ENCODE measurements around the gene KCNMB2. TPM values are rescaled to one million over a fixed set of nuclear protein-coding genes. Genes with fewer than 3 reads are reported as not detected.

KCNMB2 gene
- total RNA-seq, 1 donor from 2014 or later, result not detected

- H3K9me3 Mint-ChIP-seq (ENCODE audit: unreplicated experiment), result peaks cover 3% of the 10 kb centered on the region
- H3K4me1 Mint-ChIP-seq (ENCODE audit: unreplicated experiment), result peaks cover 2% of the 10 kb centered on the region
- H3K27me3 Mint-ChIP-seq (ENCODE audit: unreplicated experiment), result peaks cover 3% of the 10 kb centered on the region
- no peak for TF ChIP-seq CTCF (IDR thresholded peaks at IDR 0.05)
- DNase-seq (ENCODE audit: extremely low spot score, unreplicated experiment), result no peak
- no peaks in the 10 kb centered on the region for H3K36me3 Mint-ChIP-seq (ENCODE audit: unreplicated experiment)
- no peak overlapping the region for H3K27ac Mint-ChIP-seq (ENCODE audit: unreplicated experiment)
- no peak overlapping the region for H3K4me3 Mint-ChIP-seq (ENCODE audit: unreplicated experiment)
Measured at GRCh38 chr3:178658694-178659325, 122.6 kb downstream of the KCNMB2 start.

- H3K4me3 Mint-ChIP-seq (ENCODE audit: unreplicated experiment), result no peak overlapping the region
- H3K4me1 Mint-ChIP-seq (ENCODE audit: unreplicated experiment), result peaks cover 2% of the 10 kb centered on the region
Measured at GRCh38 chr3:178663201-178663934, 127.1 kb downstream of the KCNMB2 start.

GRCh38 chr3:178665747-178666146 is 129.5 kb downstream of the KCNMB2 start:
- Mint-ChIP-seq H3K36me3 (ENCODE audit: unreplicated experiment) (no peaks in the 10 kb centered on the region), H3K4me3 (ENCODE audit: unreplicated experiment) (no peak overlapping the region), H3K27me3 (ENCODE audit: unreplicated experiment) (peaks cover 8% of the 10 kb centered on the region), H3K9me3 (ENCODE audit: unreplicated experiment) (no peaks in the 10 kb centered on the region), H3K27ac (ENCODE audit: unreplicated experiment) (no peak overlapping the region), H3K4me1 (ENCODE audit: unreplicated experiment) (peaks cover 7% of the 10 kb centered on the region)
- no peak for TF ChIP-seq CTCF (IDR thresholded peaks at IDR 0.05)
- DNase-seq (ENCODE audit: extremely low spot score, unreplicated experiment), result no peak

More at GRCh38 chr3:178663201-178663934, 127.1 kb downstream of the KCNMB2 start:
- peaks cover 8% of the 10 kb centered on the region for H3K27me3 Mint-ChIP-seq (ENCODE audit: unreplicated experiment)
- H3K9me3 Mint-ChIP-seq (ENCODE audit: unreplicated experiment), result peaks cover 3% of the 10 kb centered on the region
- DNase-seq (ENCODE audit: extremely low spot score, unreplicated experiment), result no peak
- no peak for TF ChIP-seq CTCF (IDR thresholded peaks at IDR 0.05)
- no peak overlapping the region for H3K27ac Mint-ChIP-seq (ENCODE audit: unreplicated experiment)
- H3K36me3 Mint-ChIP-seq (ENCODE audit: unreplicated experiment), result no peaks in the 10 kb centered on the region

GRCh38 chr3:178669022-178669601 is 132.9 kb downstream of the KCNMB2 start:
- H3K4me1 Mint-ChIP-seq (ENCODE audit: unreplicated experiment), result peaks cover 5% of the 10 kb centered on the region
- DNase-seq (ENCODE audit: extremely low spot score, unreplicated experiment), result no peak
- H3K9me3 Mint-ChIP-seq (ENCODE audit: unreplicated experiment), result no peaks in the 10 kb centered on the region
- H3K4me3 Mint-ChIP-seq (ENCODE audit: unreplicated experiment), result no peak overlapping the region
- H3K27me3 Mint-ChIP-seq (ENCODE audit: unreplicated experiment), result peaks cover 5% of the 10 kb centered on the region
- no peaks in the 10 kb centered on the region for H3K36me3 Mint-ChIP-seq (ENCODE audit: unreplicated experiment)
- TF ChIP-seq CTCF (IDR thresholded peaks at IDR 0.05), result no peak
- no peak overlapping the region for H3K27ac Mint-ChIP-seq (ENCODE audit: unreplicated experiment)

- Mint-ChIP-seq H3K4me1 (ENCODE audit: unreplicated experiment) (peaks cover 5% of the 10 kb centered on the region), H3K27me3 (ENCODE audit: unreplicated experiment) (peaks cover 2% of the 10 kb centered on the region), H3K4me3 (ENCODE audit: unreplicated experiment) (no peak overlapping the region), H3K27ac (ENCODE audit: unreplicated experiment) (no peak overlapping the region), H3K36me3 (ENCODE audit: unreplicated experiment) (no peaks in the 10 kb centered on the region), H3K9me3 (ENCODE audit: unreplicated experiment) (no peaks in the 10 kb centered on the region)
- no peak for TF ChIP-seq CTCF (IDR thresholded peaks at IDR 0.05)
- DNase-seq (ENCODE audit: extremely low spot score, unreplicated experiment), result no peak
Measured at GRCh38 chr3:178669758-178670157, 133.5 kb downstream of the KCNMB2 start.

Data from osteocyte (in vitro differentiated cells).